ENCODE measurements around the gene BNIPL. TPM values are rescaled to one million over a fixed set of nuclear protein-coding genes. Genes with fewer than 3 reads are reported as not detected.

Gene BNIPL
- total and polyA plus RNA-seq, 2 of the 13 experiments (the other 11 are each of a cell fraction or from before 2014, with no cell fraction given), result 0.40 to 1.1 TPM

DNA sequence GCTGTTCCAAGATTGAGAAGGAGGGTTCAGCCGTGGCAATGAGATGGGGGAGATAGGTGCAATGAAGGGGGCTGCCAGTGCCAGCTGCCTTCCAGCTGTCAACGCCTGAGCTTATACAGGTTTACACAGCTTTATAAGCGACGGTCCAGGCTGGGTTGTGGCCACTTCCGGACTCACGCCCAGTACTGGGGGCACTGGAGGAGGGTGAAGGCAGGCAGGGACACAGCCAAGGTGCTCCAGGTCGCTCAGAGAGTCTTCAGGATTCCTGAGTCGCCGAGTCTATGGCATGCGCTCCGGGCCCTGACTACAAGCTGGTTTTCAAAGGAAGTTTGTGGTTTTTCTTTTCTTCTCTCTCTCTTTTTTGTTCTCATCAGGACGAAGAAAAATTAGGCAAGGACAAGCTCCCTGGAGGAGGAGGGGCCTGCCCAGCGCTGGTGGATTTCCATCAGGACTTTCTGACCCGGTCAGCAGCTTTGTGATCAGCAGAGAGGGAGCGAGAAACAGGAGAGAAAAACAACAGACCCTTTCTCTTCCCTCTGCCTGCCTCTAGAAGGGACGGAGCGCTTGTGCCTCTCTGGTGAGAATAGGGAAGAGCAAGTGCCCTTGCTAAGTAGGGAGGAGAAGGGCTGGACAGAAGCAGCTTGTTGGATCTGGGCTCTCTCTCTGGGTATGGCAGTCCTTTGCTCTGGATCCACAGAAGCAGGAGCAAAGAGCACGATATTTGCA is 29.9 kb upstream of the BNIPL start, which contains the start of gene MINDY1 (continued):
- TF ChIP-seq, protein P1, sequence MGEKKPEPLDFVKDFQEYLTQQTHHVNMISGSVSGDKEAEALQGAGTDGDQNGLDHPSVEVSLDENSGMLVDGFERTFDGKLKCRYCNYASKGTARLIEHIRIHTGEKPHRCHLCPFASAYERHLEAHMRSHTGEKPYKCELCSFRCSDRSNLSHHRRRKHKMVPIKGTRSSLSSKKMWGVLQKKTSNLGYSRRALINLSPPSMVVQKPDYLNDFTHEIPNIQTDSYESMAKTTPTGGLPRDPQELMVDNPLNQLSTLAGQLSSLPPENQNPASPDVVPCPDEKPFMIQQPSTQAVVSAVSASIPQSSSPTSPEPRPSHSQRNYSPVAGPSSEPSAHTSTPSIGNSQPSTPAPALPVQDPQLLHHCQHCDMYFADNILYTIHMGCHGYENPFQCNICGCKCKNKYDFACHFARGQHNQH (CRISPR knock-in tag; IDR thresholded peaks at IDR 0.05), result peak; percentile 42
- TF ChIP-seq, protein P2, sequence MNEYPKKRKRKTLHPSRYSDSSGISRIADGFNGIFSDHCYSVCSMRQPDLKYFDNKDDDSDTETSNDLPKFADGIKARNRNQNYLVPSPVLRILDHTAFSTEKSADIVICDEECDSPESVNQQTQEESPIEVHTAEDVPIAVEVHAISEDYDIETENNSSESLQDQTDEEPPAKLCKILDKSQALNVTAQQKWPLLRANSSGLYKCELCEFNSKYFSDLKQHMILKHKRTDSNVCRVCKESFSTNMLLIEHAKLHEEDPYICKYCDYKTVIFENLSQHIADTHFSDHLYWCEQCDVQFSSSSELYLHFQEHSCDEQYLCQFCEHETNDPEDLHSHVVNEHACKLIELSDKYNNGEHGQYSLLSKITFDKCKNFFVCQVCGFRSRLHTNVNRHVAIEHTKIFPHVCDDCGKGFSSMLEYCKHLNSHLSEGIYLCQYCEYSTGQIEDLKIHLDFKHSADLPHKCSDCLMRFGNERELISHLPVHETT (CRISPR knock-in tag; conservative IDR thresholded peaks at IDR 0.05), result no peak
- TF ChIP-seq, protein P3, sequence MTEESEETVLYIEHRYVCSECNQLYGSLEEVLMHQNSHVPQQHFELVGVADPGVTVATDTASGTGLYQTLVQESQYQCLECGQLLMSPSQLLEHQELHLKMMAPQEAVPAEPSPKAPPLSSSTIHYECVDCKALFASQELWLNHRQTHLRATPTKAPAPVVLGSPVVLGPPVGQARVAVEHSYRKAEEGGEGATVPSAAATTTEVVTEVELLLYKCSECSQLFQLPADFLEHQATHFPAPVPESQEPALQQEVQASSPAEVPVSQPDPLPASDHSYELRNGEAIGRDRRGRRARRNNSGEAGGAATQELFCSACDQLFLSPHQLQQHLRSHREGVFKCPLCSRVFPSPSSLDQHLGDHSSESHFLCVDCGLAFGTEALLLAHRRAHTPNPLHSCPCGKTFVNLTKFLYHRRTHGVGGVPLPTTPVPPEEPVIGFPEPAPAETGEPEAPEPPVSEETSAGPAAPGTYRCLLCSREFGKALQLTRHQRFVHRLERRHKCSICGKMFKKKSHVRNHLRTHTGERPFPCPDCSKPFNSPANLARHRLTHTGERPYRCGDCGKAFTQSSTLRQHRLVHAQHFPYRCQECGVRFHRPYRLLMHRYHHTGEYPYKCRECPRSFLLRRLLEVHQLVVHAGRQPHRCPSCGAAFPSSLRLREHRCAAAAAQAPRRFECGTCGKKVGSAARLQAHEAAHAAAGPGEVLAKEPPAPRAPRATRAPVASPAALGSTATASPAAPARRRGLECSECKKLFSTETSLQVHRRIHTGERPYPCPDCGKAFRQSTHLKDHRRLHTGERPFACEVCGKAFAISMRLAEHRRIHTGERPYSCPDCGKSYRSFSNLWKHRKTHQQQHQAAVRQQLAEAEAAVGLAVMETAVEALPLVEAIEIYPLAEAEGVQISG (CRISPR knock-in tag; IDR thresholded peaks at IDR 0.05), result 0 out of 2 replicates have a peak, but pooled peaks have one; percentile 46
- TF ChIP-seq, protein P4, sequence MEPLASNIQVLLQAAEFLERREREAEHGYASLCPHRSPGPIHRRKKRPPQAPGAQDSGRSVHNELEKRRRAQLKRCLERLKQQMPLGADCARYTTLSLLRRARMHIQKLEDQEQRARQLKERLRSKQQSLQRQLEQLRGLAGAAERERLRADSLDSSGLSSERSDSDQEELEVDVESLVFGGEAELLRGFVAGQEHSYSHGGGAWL (CRISPR knock-in tag; IDR thresholded peaks at IDR 0.05), result no peak
- TF ChIP-seq ZNF629 (CRISPR knock-in tag; conservative IDR thresholded peaks at IDR 0.05), result no peak
- TF ChIP-seq, protein P5, sequence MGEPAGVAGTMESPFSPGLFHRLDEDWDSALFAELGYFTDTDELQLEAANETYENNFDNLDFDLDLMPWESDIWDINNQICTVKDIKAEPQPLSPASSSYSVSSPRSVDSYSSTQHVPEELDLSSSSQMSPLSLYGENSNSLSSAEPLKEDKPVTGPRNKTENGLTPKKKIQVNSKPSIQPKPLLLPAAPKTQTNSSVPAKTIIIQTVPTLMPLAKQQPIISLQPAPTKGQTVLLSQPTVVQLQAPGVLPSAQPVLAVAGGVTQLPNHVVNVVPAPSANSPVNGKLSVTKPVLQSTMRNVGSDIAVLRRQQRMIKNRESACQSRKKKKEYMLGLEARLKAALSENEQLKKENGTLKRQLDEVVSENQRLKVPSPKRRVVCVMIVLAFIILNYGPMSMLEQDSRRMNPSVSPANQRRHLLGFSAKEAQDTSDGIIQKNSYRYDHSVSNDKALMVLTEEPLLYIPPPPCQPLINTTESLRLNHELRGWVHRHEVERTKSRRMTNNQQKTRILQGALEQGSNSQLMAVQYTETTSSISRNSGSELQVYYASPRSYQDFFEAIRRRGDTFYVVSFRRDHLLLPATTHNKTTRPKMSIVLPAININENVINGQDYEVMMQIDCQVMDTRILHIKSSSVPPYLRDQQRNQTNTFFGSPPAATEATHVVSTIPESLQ (CRISPR knock-in tag; conservative IDR thresholded peaks at IDR 0.05), result no peak
- TF ChIP-seq NCOR1 (IDR thresholded peaks at IDR 0.05; ENCODE audit: borderline replicate concordance, low read length), result 0 out of 2 replicates have a peak, but pooled peaks have one; percentile 26
- no peak for TF ChIP-seq ZNF430 (CRISPR knock-in tag; IDR thresholded peaks at IDR 0.05)
- TF ChIP-seq ZNF160 (CRISPR knock-in tag; IDR thresholded peaks at IDR 0.05), result no peak
- no peak for TF ChIP-seq TCF7 (IDR thresholded peaks at IDR 0.05; ENCODE audit: low read depth)
- TF ChIP-seq, protein P6, sequence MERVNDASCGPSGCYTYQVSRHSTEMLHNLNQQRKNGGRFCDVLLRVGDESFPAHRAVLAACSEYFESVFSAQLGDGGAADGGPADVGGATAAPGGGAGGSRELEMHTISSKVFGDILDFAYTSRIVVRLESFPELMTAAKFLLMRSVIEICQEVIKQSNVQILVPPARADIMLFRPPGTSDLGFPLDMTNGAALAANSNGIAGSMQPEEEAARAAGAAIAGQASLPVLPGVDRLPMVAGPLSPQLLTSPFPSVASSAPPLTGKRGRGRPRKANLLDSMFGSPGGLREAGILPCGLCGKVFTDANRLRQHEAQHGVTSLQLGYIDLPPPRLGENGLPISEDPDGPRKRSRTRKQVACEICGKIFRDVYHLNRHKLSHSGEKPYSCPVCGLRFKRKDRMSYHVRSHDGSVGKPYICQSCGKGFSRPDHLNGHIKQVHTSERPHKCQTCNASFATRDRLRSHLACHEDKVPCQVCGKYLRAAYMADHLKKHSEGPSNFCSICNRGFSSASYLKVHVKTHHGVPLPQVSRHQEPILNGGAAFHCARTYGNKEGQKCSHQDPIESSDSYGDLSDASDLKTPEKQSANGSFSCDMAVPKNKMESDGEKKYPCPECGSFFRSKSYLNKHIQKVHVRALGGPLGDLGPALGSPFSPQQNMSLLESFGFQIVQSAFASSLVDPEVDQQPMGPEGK (CRISPR knock-in tag; IDR thresholded peaks at IDR 0.05), result 0 out of 2 replicates have a peak, but pooled peaks have one; percentile 35
- no peak for TF ChIP-seq ZBTB8A (CRISPR knock-in tag; IDR thresholded peaks at IDR 0.05; ENCODE audit: borderline replicate concordance, low read depth)
- TF ChIP-seq ZNF891 (CRISPR knock-in tag; IDR thresholded peaks at IDR 0.05), result 0 out of 2 replicates have a peak, but pooled peaks have one; percentile 24
- TF ChIP-seq EP300 (IDR thresholded peaks at IDR 0.05; ENCODE audit: low read depth in 2 of 2, low read length in 2 of 2), result peak in 1 of 2 experiments; percentile 24; a peak in 1 of 4 replicates
- TF ChIP-seq EP300 (CRISPR knock-in tag; IDR thresholded peaks at IDR 0.05; ENCODE audit: borderline replicate concordance), result no peak
- TF ChIP-seq MEF2D (CRISPR knock-in tag; IDR thresholded peaks at IDR 0.05), result no peak
